Mesothelial cell of epicardium (in vitro differentiated cells): Measurements from ENCODE around the gene AGXT. TPM values are rescaled to one million over a fixed set of nuclear protein-coding genes. Genes with fewer than 3 reads are reported as not detected.
A peak's percentile ranks its signal among the peaks of the same experiment; 100 is the strongest.

Experiments
- DNase-seq, 2 experiments: peaks; one replicate each; pipeline ENCODE4 v3.0.0; 2021; ENCODE audit warnings: low spot score in 2 of 2; ENCODE audit not compliant: unreplicated experiment in 2 of 2
- H3K27ac Mint-ChIP-seq: 2 replicates; pipeline ENCODE4 v1.8.0; 2021; ENCODE audit warnings: mixed read lengths
- H3K27me3 Mint-ChIP-seq: 2 replicates; pipeline ENCODE4 v1.8.0; 2021; ENCODE audit warnings: low read depth, mixed read lengths
- H3K36me3 Mint-ChIP-seq: 2 replicates; pipeline ENCODE4 v1.8.0; 2021; ENCODE audit warnings: mixed read lengths
- H3K4me1 Mint-ChIP-seq: 2 replicates; pipeline ENCODE4 v1.8.0; 2021; ENCODE audit warnings: mixed read lengths
- H3K4me3 Mint-ChIP-seq: 2 replicates; pipeline ENCODE4 v1.8.0; 2021; ENCODE audit warnings: mild to moderate bottlenecking, moderate library complexity, mixed read lengths
- H3K9me3 Mint-ChIP-seq: 2 replicates; pipeline ENCODE4 v1.8.0; 2021; ENCODE audit warnings: mixed read lengths
- total RNA-seq: library from RNA; stranded (reverse); gene quantifications from 3 replicates; pipeline ENCODE4 v1.2.1, GENCODE V29; 2021
- TF ChIP-seq, protein P1 (sequence below): fragments of 200-600 bp; sonication (generic); IDR thresholded peaks from one replicate; pipeline ENCODE4 v1.5.0; 2021; ENCODE audit warnings: antibody characterized with exemption; ENCODE audit not compliant: unreplicated experiment

The AGXT gene
- total RNA-seq, 1 donor from 2014 or later = not detected

DNA sequence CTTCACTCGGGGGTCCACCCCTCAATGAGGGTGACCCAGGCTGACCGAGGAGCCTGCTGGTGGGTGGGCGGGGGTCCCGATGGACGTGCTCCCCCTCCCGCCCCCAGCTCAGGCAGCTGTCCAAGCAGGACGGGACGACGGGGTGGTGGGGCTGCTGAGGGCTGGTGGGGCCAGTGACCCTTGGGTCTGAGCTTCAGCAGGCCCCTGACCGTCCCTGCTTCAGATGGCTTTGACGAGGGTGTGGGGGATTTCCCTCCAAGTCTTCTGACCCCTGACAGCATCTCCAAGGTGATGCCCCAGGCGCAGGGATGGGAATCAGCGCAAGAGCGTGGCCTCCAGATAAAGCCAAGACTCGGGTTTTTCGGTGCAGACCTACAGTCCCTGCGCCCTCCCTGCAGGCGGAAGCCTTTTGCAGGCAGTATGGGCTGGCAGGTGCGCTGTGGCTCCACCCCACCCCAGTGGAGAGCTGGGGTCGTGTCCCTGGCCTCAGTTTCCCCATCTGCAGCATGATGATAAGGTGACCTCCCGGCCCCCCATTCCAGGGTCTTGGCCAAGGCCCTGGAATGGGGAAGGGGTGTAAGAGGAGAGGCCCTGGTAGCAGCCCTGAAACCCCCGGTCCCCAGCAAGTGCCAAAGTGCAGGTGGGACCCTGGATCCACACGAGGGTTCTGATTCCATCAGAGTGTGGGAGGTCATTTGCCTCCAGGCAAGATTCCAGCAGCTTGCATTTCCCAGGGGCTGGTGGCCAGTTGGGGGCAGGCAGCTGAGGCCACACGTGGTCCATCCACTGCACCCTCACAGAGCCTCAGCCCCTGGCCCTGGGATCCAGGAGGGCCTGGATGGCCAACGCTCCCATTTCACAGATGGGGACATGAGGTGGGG, 46.3 kb downstream of the AGXT start:
- Mint-ChIP-seq H3K27ac (no peak overlapping the region), H3K9me3 (no peaks in the 10 kb centered on the region), H3K27me3 (peaks cover 27% of the 10 kb centered on the region), H3K36me3 (no peaks in the 10 kb centered on the region), H3K4me3 (no peak overlapping the region), H3K4me1 (peaks cover 8% of the 10 kb centered on the region)
- DNase-seq = no peak
- TF ChIP-seq, protein P1, sequence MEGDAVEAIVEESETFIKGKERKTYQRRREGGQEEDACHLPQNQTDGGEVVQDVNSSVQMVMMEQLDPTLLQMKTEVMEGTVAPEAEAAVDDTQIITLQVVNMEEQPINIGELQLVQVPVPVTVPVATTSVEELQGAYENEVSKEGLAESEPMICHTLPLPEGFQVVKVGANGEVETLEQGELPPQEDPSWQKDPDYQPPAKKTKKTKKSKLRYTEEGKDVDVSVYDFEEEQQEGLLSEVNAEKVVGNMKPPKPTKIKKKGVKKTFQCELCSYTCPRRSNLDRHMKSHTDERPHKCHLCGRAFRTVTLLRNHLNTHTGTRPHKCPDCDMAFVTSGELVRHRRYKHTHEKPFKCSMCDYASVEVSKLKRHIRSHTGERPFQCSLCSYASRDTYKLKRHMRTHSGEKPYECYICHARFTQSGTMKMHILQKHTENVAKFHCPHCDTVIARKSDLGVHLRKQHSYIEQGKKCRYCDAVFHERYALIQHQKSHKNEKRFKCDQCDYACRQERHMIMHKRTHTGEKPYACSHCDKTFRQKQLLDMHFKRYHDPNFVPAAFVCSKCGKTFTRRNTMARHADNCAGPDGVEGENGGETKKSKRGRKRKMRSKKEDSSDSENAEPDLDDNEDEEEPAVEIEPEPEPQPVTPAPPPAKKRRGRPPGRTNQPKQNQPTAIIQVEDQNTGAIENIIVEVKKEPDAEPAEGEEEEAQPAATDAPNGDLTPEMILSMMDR = peak; percentile 27

DNA sequence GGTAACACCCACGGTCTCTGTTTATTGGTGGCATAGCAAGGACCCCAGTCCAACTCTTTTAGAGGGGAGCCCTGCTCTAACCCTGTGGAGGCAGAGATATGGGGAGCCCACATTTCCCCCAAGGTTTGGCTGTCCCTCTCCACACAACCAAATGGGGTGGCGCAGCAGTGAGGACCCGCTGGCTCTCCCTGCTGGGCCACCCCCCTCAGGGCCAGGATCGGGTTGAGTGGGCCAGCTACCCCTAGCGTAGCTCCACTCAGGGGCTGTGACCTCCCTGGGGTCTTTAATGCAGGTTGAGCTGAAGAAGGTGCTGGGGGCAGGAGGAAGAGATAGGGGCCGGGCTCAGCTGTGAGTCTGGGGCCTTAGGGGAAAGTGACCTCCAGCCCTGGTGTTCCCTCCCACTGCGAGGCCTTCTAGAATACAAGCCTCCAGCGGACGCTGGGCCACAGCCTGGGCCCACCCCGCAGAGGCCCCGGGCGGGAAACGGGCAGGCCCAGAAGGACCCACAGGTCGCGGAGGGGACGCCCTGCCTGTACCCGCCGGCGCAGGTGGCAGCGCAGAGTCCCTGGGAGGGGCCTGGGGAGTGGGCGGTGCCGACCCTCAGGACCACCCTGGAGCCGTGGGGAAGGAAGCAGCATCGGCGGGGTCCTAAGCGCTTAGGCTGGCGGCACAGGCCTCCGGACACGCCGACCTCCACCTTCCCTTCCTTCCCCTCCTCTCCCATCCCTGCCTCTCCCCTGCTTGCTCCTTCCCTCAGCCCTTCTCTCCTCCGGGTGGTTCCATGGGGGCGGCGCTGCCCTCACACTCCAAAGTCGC, 47.1 kb downstream of the AGXT start:
- DNase-seq = no peak
- Mint-ChIP-seq H3K4me1 (peaks cover 8% of the 10 kb centered on the region), H3K4me3 (peak overlapping the region; percentile 8), H3K27me3 (peaks cover 24% of the 10 kb centered on the region), H3K36me3 (no peaks in the 10 kb centered on the region), H3K9me3 (no peaks in the 10 kb centered on the region), H3K27ac (no peak overlapping the region)
- TF ChIP-seq, protein P1 = no peak

DNA sequence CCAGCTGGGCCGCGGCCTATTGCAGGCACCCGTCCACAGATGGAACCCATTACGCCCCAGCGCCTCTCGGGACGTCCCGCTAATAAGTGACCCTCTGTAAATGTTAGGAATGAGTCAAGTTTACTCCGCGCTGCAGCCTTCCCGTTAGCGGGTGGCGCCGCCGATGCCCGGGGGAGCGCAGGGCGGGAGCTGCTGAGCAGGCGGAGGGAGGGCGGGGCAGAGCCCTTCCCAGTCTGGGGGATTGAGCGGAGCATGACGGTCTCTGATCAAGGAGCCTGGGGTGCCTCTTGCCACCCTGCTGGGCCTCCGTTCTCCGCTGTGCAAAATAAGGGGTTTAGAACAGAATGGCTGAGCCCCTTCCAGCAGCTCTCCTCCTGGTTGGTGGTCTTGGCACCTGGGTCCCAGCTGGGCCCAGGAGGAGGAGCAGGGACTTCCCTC, 48.0 kb downstream of the AGXT start:
- Mint-ChIP-seq H3K4me3 (peak overlapping the region; percentile 43), H3K9me3 (no peaks in the 10 kb centered on the region)

DNA sequence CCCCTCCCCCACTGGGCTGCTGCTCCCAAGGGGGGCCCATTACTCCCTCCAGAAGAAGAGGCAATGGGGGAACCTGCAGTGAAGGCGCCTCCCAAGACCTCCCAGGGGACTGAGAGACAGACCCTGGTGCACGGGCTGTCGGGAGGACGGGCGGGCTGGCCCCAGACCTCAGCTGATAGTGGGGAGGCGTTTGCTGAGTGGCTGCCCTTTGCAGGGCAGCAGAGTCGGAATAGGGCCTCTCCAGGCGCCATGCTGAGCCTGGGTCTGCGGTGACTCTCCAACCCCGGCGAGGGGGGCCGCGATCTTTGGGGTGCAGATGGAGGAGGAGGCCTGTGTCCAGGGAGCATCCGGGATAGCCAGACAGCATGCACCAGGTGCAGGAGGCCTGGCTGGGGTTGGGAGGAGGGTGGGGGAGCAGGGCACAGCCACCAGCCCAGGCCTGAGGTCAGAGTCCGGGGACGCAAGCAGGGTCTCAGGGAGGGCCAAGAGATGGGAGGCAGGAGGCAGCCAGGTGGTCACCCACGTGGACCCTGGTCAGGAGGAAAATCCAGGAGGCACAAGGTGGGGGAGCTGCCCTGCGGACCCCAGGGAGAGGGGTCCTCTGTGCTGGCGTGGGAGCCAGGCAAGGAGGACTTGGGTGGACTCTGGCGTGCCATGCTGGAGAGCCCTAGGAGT, 48.5 kb downstream of the AGXT start:
- Mint-ChIP-seq H3K36me3 (no peaks in the 10 kb centered on the region), H3K4me1 (peaks cover 8% of the 10 kb centered on the region), H3K4me3 (no peak overlapping the region), H3K9me3 (no peaks in the 10 kb centered on the region), H3K27ac (no peak overlapping the region), H3K27me3 (peaks cover 20% of the 10 kb centered on the region)
- TF ChIP-seq, protein P1 = no peak
- peak in 1 of 2 experiments; percentile 19 for DNase-seq

More for the DNA sequence above, 48.0 kb downstream of the AGXT start:
- Mint-ChIP-seq H3K36me3 (no peaks in the 10 kb centered on the region), H3K4me1 (peaks cover 8% of the 10 kb centered on the region), H3K27ac (no peak overlapping the region), H3K27me3 (peaks cover 24% of the 10 kb centered on the region)
- TF ChIP-seq, protein P1 = no peak
- DNase-seq = peak; percentile 34 to 66

DNA sequence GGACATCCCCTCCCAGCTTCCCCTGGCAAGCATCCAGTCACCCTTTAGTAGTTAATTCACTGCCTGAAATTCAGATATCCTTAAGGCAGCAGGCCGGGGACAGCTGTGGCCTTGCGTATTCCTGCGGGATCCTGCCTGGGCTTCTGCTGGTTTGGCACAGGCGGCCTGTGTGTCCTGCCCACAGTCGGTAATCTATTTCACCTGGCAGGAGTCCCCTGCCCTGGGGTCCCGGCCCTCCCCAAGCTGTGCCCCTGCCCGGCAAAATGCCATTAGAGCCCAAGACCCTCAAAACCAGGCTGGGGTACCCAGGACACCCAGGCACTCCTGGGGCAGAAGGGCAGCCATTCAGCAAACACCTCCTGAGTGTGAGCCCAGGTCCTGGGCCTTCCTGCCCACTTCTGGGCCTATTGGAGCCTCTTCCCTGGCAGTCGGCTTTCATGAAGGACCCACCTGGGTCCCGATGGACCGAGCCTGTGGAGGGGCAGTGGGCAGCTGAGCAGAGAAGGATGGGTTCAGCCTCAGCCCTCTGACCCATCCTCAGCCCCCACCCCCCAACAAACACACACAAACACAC, 49.1 kb downstream of the AGXT start:
- H3K27ac Mint-ChIP-seq = no peak overlapping the region
- no peak overlapping the region for H3K4me3 Mint-ChIP-seq
- no peaks in the 10 kb centered on the region for H3K9me3 Mint-ChIP-seq
- H3K36me3 Mint-ChIP-seq = no peaks in the 10 kb centered on the region
- TF ChIP-seq, protein P1 = no peak
- H3K4me1 Mint-ChIP-seq = peaks cover 8% of the 10 kb centered on the region
- peaks cover 18% of the 10 kb centered on the region for H3K27me3 Mint-ChIP-seq
- peak; percentile 14 to 36 for DNase-seq
